ENCODE data around the gene ABR. TPM values are rescaled to one million over a fixed set of nuclear protein-coding genes. Genes with fewer than 3 reads are reported as not detected.

Gene ABR
- polyA plus RNA-seq, 1 donor from 2014 or later, result 34.5 TPM

DNA sequence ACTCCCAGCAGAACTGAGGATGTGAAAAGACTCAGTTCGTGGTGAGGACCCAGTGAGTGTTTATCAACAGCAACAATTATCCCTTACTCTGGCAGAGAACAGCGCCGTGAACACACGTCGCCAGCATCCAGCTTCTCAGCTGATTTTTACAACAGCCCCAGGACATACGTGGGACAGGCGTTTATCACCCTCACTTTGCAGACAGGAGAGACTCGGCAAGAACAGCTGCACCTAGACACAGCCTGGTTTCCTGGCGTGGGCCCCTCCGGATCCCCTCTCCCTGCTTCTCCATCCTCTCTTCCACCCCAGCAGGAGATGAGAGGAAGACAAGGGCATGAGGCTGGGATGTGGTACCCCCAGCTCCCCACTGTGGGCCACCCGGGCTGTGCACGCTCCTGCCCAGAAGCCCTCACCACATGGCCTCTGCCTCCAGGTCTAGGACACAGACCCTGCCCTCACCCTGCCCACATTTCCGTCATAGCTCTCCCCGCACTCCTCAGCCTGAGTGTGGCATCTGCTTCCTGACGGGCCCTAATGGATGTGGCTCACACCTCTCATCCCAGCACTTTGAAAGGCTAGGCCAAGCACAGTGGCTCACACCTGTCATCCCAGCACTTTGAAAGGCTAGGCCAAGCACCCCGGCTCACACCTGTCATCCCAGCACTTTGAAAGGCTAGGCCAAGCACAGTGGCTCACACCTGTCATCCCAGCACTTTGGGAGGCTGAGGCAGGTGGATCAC lies 17.5 kb downstream of the ABR start:
- no peaks in the 10 kb centered on the region for H3F3A ChIP-seq (ENCODE audit: insufficient read depth, low read length, poor library complexity, severe bottlenecking)
- H3K27ac ChIP-seq (ENCODE audit: low read length), result no peak overlapping the region
- H3K9me2 ChIP-seq (ENCODE audit: insufficient read depth, low read length), result no peaks in the 10 kb centered on the region
- H4K20me1 ChIP-seq (ENCODE audit: insufficient read depth), result no peaks in the 10 kb centered on the region
- TF ChIP-seq RAD21 (conservative IDR thresholded peaks at IDR 0.05) (no peak), EP300 (conservative IDR thresholded peaks at IDR 0.05; ENCODE audit: poor library complexity, severe bottlenecking) (no peak)
- TF ChIP-seq, protein P1, sequence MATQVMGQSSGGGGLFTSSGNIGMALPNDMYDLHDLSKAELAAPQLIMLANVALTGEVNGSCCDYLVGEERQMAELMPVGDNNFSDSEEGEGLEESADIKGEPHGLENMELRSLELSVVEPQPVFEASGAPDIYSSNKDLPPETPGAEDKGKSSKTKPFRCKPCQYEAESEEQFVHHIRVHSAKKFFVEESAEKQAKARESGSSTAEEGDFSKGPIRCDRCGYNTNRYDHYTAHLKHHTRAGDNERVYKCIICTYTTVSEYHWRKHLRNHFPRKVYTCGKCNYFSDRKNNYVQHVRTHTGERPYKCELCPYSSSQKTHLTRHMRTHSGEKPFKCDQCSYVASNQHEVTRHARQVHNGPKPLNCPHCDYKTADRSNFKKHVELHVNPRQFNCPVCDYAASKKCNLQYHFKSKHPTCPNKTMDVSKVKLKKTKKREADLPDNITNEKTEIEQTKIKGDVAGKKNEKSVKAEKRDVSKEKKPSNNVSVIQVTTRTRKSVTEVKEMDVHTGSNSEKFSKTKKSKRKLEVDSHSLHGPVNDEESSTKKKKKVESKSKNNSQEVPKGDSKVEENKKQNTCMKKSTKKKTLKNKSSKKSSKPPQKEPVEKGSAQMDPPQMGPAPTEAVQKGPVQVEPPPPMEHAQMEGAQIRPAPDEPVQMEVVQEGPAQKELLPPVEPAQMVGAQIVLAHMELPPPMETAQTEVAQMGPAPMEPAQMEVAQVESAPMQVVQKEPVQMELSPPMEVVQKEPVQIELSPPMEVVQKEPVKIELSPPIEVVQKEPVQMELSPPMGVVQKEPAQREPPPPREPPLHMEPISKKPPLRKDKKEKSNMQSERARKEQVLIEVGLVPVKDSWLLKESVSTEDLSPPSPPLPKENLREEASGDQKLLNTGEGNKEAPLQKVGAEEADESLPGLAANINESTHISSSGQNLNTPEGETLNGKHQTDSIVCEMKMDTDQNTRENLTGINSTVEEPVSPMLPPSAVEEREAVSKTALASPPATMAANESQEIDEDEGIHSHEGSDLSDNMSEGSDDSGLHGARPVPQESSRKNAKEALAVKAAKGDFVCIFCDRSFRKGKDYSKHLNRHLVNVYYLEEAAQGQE (IDR thresholded peaks at IDR 0.05; ENCODE audit: borderline replicate concordance), result no peak
- H2AFZ ChIP-seq (ENCODE audit: low read depth, low read length), result no peak overlapping the region
- no peak overlapping the region for H3K4me3 ChIP-seq (ENCODE audit: low read length)
- no peak overlapping the region for H3K9ac ChIP-seq (ENCODE audit: low read length)
- H3K27me3 ChIP-seq (ENCODE audit: insufficient read depth, low read depth, low read length), result no peaks in the 10 kb centered on the region
- no peaks in the 10 kb centered on the region for H3K9me3 ChIP-seq (ENCODE audit: low read length)
- H3K4me2 ChIP-seq (ENCODE audit: low read length), result no peak overlapping the region
- no peaks in the 10 kb centered on the region for H3K79me2 ChIP-seq (replicated peaks; ENCODE audit: insufficient read depth, low read length)
- H3K36me3 ChIP-seq (ENCODE audit: insufficient read depth, low read length), result no peaks in the 10 kb centered on the region

DNA sequence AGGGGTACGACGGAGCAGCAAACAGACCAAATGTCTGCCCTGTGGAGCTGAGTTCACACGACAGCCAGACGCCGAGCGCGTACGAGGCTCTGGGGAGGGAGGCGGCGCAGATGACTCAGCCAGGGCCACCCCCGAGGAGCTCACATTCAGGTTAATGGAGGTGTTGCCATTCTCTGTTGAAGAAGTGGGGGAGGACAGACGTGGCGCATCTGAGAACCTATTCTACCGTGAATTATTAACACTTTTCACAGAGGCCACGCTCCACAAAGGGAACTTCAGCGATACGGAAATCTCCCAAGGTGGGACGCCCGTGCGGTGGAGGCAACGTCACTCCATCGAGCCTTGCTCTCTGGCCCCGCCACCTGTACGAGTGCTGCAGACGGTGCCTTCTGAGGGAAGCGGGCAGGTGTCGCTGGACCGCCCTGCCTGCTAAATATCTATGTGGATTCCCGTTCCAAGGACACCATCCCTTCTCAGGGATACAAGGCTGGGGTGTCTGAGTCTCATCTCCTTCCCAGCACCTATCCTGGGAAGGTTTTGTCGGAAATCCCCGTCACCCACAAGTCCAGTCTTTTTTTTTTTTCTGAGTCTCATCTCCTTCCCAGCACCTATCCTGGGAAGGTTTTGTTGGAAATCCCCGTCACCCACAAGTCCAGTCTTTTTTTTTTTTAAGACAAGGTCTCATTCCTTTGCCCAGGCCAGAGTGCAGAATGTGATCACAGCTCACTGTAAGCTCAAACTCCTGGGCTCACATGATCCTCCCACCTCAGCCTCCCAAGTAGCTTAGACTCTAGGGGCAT lies 19.0 kb downstream of the ABR start:
- H3K4me3 ChIP-seq (ENCODE audit: low read length), result no peak overlapping the region
- H3K27ac ChIP-seq (ENCODE audit: low read length), result no peak overlapping the region
- no peak overlapping the region for H3K4me2 ChIP-seq (ENCODE audit: low read length)
- H3K9me2 ChIP-seq (ENCODE audit: insufficient read depth, low read length), result no peaks in the 10 kb centered on the region
- no peak overlapping the region for H2AFZ ChIP-seq (ENCODE audit: low read depth, low read length)
- no peak overlapping the region for H3K9ac ChIP-seq (ENCODE audit: low read length)
- H3K79me2 ChIP-seq (replicated peaks; ENCODE audit: insufficient read depth, low read length), result no peaks in the 10 kb centered on the region
- no peaks in the 10 kb centered on the region for H4K20me1 ChIP-seq (ENCODE audit: insufficient read depth)
- H3K27me3 ChIP-seq (ENCODE audit: insufficient read depth, low read depth, low read length), result no peaks in the 10 kb centered on the region
- no peaks in the 10 kb centered on the region for H3K36me3 ChIP-seq (ENCODE audit: insufficient read depth, low read length)
- no peak for TF ChIP-seq SMC3 (conservative IDR thresholded peaks at IDR 0.05; ENCODE audit: poor library complexity)
- TF ChIP-seq MXI1 (conservative IDR thresholded peaks at IDR 0.05; ENCODE audit: poor library complexity, severe bottlenecking), result no peak
- TF ChIP-seq, protein P2, sequence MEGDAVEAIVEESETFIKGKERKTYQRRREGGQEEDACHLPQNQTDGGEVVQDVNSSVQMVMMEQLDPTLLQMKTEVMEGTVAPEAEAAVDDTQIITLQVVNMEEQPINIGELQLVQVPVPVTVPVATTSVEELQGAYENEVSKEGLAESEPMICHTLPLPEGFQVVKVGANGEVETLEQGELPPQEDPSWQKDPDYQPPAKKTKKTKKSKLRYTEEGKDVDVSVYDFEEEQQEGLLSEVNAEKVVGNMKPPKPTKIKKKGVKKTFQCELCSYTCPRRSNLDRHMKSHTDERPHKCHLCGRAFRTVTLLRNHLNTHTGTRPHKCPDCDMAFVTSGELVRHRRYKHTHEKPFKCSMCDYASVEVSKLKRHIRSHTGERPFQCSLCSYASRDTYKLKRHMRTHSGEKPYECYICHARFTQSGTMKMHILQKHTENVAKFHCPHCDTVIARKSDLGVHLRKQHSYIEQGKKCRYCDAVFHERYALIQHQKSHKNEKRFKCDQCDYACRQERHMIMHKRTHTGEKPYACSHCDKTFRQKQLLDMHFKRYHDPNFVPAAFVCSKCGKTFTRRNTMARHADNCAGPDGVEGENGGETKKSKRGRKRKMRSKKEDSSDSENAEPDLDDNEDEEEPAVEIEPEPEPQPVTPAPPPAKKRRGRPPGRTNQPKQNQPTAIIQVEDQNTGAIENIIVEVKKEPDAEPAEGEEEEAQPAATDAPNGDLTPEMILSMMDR (IDR thresholded peaks at IDR 0.05; ENCODE audit: poor library complexity, severe bottlenecking), result no peak
- TF ChIP-seq TAF1 (IDR thresholded peaks at IDR 0.05; ENCODE audit: low read depth), result no peak
- no peak for TF ChIP-seq EP300 (conservative IDR thresholded peaks at IDR 0.05; ENCODE audit: poor library complexity, severe bottlenecking)
- no peak for TF ChIP-seq EZH2 (IDR thresholded peaks at IDR 0.05; ENCODE audit: borderline replicate concordance, insufficient read depth, low read length, poor library complexity, severe bottlenecking)
- TF ChIP-seq, protein P1 (IDR thresholded peaks at IDR 0.05; ENCODE audit: borderline replicate concordance), result no peak
- no peak for TF ChIP-seq RAD21 (conservative IDR thresholded peaks at IDR 0.05)
- TF ChIP-seq POLR2AphosphoS5 (IDR thresholded peaks at IDR 0.05), result no peak
- no peaks in the 10 kb centered on the region for H3F3A ChIP-seq (ENCODE audit: insufficient read depth, low read length, poor library complexity, severe bottlenecking)
- no peaks in the 10 kb centered on the region for H3K9me3 ChIP-seq (ENCODE audit: low read length)
